Measurements from ENCODE around the gene AGBL4.

The AGBL4 gene

GRCh38 chr1:49363628-49364027 lies 660.1 kb downstream of the AGBL4 start:
- TF ChIP-seq NFIC (IDR thresholded peaks at IDR 0.05) (no peak), RAD21 (IDR thresholded peaks at IDR 0.05; ENCODE audit: low read depth) (no peak), EGR1 (IDR thresholded peaks at IDR 0.05) (no peak), TAF1 (IDR thresholded peaks at IDR 0.05; ENCODE audit: low read depth) (no peak), REST (IDR thresholded peaks at IDR 0.05; ENCODE audit: low read depth) (no peak), YY1 (IDR thresholded peaks at IDR 0.05; ENCODE audit: low read depth) (no peak), CEBPB (IDR thresholded peaks at IDR 0.05) (no peak), EP300 (IDR thresholded peaks at IDR 0.05; ENCODE audit: borderline replicate concordance) (no peak), FOXM1 (IDR thresholded peaks at IDR 0.05; ENCODE audit: borderline replicate concordance, low read depth) (no peak), TEAD4 (IDR thresholded peaks at IDR 0.05) (no peak), USF1 (IDR thresholded peaks at IDR 0.05) (no peak), TCF12 (IDR thresholded peaks at IDR 0.05; ENCODE audit: low read depth) (no peak), MAX (IDR thresholded peaks at IDR 0.05) (no peak), ZBTB7A (IDR thresholded peaks at IDR 0.05; ENCODE audit: low read depth) (no peak), CREB1 (IDR thresholded peaks at IDR 0.05; ENCODE audit: low read depth) (no peak)

- TF ChIP-seq FOXM1 (IDR thresholded peaks at IDR 0.05; ENCODE audit: borderline replicate concordance, low read depth) (no peak), EP300 (IDR thresholded peaks at IDR 0.05; ENCODE audit: borderline replicate concordance) (no peak)
Measured at GRCh38 chr1:49358036-49358435, 665.7 kb downstream of the AGBL4 start.

- TF ChIP-seq REST (IDR thresholded peaks at IDR 0.05; ENCODE audit: low read depth) (no peak), ZBTB7A (IDR thresholded peaks at IDR 0.05; ENCODE audit: low read depth) (no peak), FOXM1 (IDR thresholded peaks at IDR 0.05; ENCODE audit: borderline replicate concordance, low read depth) (no peak)
Measured at GRCh38 chr1:49356594-49356993, 667.2 kb downstream of the AGBL4 start.

- no peak for TF ChIP-seq NFIC (IDR thresholded peaks at IDR 0.05)
- no peak for TF ChIP-seq USF1 (IDR thresholded peaks at IDR 0.05)
- no peak for TF ChIP-seq EGR1 (IDR thresholded peaks at IDR 0.05)
- TF ChIP-seq MAX (IDR thresholded peaks at IDR 0.05): no peak
- no peak for TF ChIP-seq CREB1 (IDR thresholded peaks at IDR 0.05; ENCODE audit: low read depth)
- TF ChIP-seq CEBPB (IDR thresholded peaks at IDR 0.05): no peak
- TF ChIP-seq TCF12 (IDR thresholded peaks at IDR 0.05; ENCODE audit: low read depth): no peak
- TF ChIP-seq YY1 (IDR thresholded peaks at IDR 0.05; ENCODE audit: low read depth): no peak
- TF ChIP-seq TEAD4 (IDR thresholded peaks at IDR 0.05): no peak
- TF ChIP-seq ZBTB7A (IDR thresholded peaks at IDR 0.05; ENCODE audit: low read depth): no peak
- no peak for TF ChIP-seq EP300 (IDR thresholded peaks at IDR 0.05; ENCODE audit: borderline replicate concordance)
- TF ChIP-seq TAF1 (IDR thresholded peaks at IDR 0.05; ENCODE audit: low read depth): no peak
- TF ChIP-seq REST (IDR thresholded peaks at IDR 0.05; ENCODE audit: low read depth): no peak
- TF ChIP-seq RAD21 (IDR thresholded peaks at IDR 0.05; ENCODE audit: low read depth): no peak
- TF ChIP-seq FOXM1 (IDR thresholded peaks at IDR 0.05; ENCODE audit: borderline replicate concordance, low read depth): no peak
Measured at GRCh38 chr1:49351768-49352167, 672.0 kb downstream of the AGBL4 start.

GRCh38 chr1:49346767-49347349 lies 676.9 kb downstream of the AGBL4 start:
- TF ChIP-seq EP300 (IDR thresholded peaks at IDR 0.05; ENCODE audit: borderline replicate concordance) (no peak), FOXM1 (IDR thresholded peaks at IDR 0.05; ENCODE audit: borderline replicate concordance, low read depth) (no peak), YY1 (IDR thresholded peaks at IDR 0.05; ENCODE audit: low read depth) (no peak), CREB1 (IDR thresholded peaks at IDR 0.05; ENCODE audit: low read depth) (no peak), CEBPB (IDR thresholded peaks at IDR 0.05) (no peak), RAD21 (IDR thresholded peaks at IDR 0.05; ENCODE audit: low read depth) (no peak), REST (IDR thresholded peaks at IDR 0.05; ENCODE audit: low read depth) (no peak), TCF12 (IDR thresholded peaks at IDR 0.05; ENCODE audit: low read depth) (no peak), NFIC (IDR thresholded peaks at IDR 0.05) (no peak), EGR1 (IDR thresholded peaks at IDR 0.05) (no peak), TAF1 (IDR thresholded peaks at IDR 0.05; ENCODE audit: low read depth) (no peak), TEAD4 (IDR thresholded peaks at IDR 0.05) (no peak), USF1 (IDR thresholded peaks at IDR 0.05) (no peak)

All from Ishikawa (cell line).